Duodenal mucosa (tissue), 2 donors: ENCODE measurements around the gene SLC35B1.

Experiments used
- H3K27ac ChIP-seq: one replicate; pipeline ENCODE4 v1.7.0; 2013; ENCODE audit warnings: low read depth, low read length
- H3K27me3 ChIP-seq, 2 donors: one replicate each; pipeline ENCODE4 v1.7.0; 2013; ENCODE audit warnings: low read length in 2 of 2, control low read depth in 1 of 2; ENCODE audit not compliant: insufficient read depth in 2 of 2, control insufficient read depth in 1 of 2
- H3K36me3 ChIP-seq, 2 donors: one replicate each; pipeline ENCODE4 v1.7.0; 2013; ENCODE audit warnings: low read length in 2 of 2, control low read depth in 1 of 2; ENCODE audit not compliant: insufficient read depth in 2 of 2, control insufficient read depth in 1 of 2
- H3K4me1 ChIP-seq, 2 donors: one replicate each; pipeline ENCODE4 v1.7.0; 2013; ENCODE audit warnings: low read length in 2 of 2, control low read depth in 1 of 2; ENCODE audit not compliant: insufficient read depth in 2 of 2, control insufficient read depth in 1 of 2
- H3K4me3 ChIP-seq, 2 donors: one replicate each; pipeline ENCODE4 v1.7.0; 2013; ENCODE audit warnings: low read length in 2 of 2, low read depth in 1 of 2
- H3K9ac ChIP-seq, 2 donors: one replicate each; pipeline ENCODE4 v1.7.0; 2013; ENCODE audit warnings: low read length in 2 of 2, low read depth in 1 of 2
- H3K9me3 ChIP-seq, 2 donors: one replicate each; pipeline ENCODE4 v1.7.0; 2013; ENCODE audit warnings: low read length in 2 of 2, control low read depth in 1 of 2; ENCODE audit not compliant: control insufficient read depth in 1 of 2

Gene SLC35B1

GRCh38 chr17:49703557-49704277 lies 4.0 kb downstream of the SLC35B1 start:
- Histone ChIP-seq H3K4me1 (peaks cover 29 to 41% of the 10 kb centered on the region in 2 donors), H3K27ac (no peak overlapping the region), H3K9ac (no peak overlapping the region), H3K9me3 (no peaks in the 10 kb centered on the region), H3K36me3 (peaks cover 46 to 66% of the 10 kb centered on the region in 2 donors), H3K4me3 (no peak overlapping the region), H3K27me3 (no peaks in the 10 kb centered on the region)

DNA sequence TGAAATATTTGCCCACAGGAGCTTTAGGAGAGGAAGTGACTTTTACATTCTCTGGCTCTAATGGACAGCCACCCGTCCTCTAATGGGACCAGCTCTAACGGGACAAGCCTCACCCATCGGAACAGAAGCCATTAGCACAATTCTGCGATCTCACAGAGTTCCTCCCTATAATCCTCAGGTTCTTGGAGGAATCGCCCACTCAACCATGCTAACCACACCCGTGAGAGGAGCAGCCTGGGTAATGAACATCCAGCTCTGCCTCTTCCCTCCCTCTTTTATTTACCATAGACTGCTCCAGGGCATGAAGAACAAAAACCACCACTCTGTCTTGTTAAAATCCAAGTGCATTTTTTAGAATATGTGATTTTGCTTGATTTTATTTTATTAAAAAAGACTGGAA lies 6.8 kb downstream of the SLC35B1 start:
- Histone ChIP-seq H3K9ac (no peak overlapping the region), H3K27me3 (no peaks in the 10 kb centered on the region), H3K36me3 (peaks cover 46 to 64% of the 10 kb centered on the region in 2 donors), H3K27ac (no peak overlapping the region), H3K4me3 (no peak overlapping the region), H3K9me3 (no peaks in the 10 kb centered on the region), H3K4me1 (peaks cover 22 to 23% of the 10 kb centered on the region in 2 donors)

- Histone ChIP-seq H3K36me3 (peaks cover 38 to 55% of the 10 kb centered on the region in 2 donors), H3K9ac (no peak overlapping the region), H3K27ac (no peak overlapping the region), H3K9me3 (no peaks in the 10 kb centered on the region), H3K4me3 (no peak overlapping the region), H3K27me3 (no peaks in the 10 kb centered on the region), H3K4me1 (peaks cover 15% of the 10 kb centered on the region in 2 donors)
Observed at GRCh38 chr17:49699966-49700575, 7.7 kb downstream of the SLC35B1 start.

- no peaks in the 10 kb centered on the region for H3K9me3 ChIP-seq
- H3K9ac ChIP-seq: no peak overlapping the region
- H3K27me3 ChIP-seq: no peaks in the 10 kb centered on the region
- H3K27ac ChIP-seq: no peak overlapping the region
- no peak overlapping the region for H3K4me3 ChIP-seq
- H3K4me1 ChIP-seq: peaks cover 0 to 5% of the 10 kb centered on the region in 2 donors
- H3K36me3 ChIP-seq: peaks cover 18 to 34% of the 10 kb centered on the region in 2 donors
Observed at GRCh38 chr17:49698005-49698404, 9.8 kb downstream of the SLC35B1 start.

GRCh38 chr17:49696233-49696761 lies 11.5 kb downstream of the SLC35B1 start:
- Histone ChIP-seq H3K36me3 (peaks cover 13 to 19% of the 10 kb centered on the region in 2 donors), H3K9me3 (no peaks in the 10 kb centered on the region), H3K27me3 (peaks cover 0 to 2% of the 10 kb centered on the region in 2 donors), H3K9ac (no peak overlapping the region), H3K4me3 (no peak overlapping the region), H3K4me1 (peaks cover 0 to 5% of the 10 kb centered on the region in 2 donors), H3K27ac (no peak overlapping the region)

DNA sequence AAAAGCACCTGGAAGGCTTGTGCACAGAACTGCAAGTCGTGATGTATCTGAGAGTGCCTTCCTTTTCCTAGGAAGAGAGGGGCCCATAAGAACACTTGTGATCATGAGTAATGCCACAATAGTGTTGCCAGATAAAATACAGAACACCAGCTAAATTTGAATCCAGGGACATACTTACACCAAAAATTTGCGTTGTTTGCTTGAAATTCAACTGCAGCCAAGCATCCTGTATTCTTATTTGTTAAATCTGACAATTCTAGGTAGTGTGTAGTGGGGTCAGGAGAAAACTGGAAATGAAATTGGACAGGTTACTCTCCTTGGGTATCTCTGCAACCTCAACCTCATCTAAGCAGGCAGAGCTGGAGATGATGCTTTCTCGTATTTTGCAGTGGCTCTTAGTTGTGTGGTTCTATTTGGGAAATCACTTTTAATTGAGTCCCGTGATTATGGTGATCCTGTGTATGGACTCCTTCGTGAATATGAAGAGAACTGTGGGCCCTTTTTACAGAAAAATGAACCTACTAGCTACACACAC lies 12.0 kb downstream of the SLC35B1 start:
- Histone ChIP-seq H3K27me3 (peaks cover 0 to 2% of the 10 kb centered on the region in 2 donors), H3K9me3 (no peaks in the 10 kb centered on the region), H3K4me3 (no peak overlapping the region), H3K27ac (no peak overlapping the region), H3K4me1 (peaks cover 0 to 5% of the 10 kb centered on the region in 2 donors), H3K9ac (no peak overlapping the region), H3K36me3 (peaks cover 8 to 14% of the 10 kb centered on the region in 2 donors)

- H3K9ac ChIP-seq: no peak overlapping the region
- no peak overlapping the region for H3K27ac ChIP-seq
- H3K9me3 ChIP-seq: no peaks in the 10 kb centered on the region
- no peak overlapping the region for H3K4me3 ChIP-seq
- H3K4me1 ChIP-seq: peaks cover 0 to 5% of the 10 kb centered on the region in 2 donors
- peaks cover 0 to 2% of the 10 kb centered on the region in 2 donors for H3K27me3 ChIP-seq
- peaks cover under 1 to 7% of the 10 kb centered on the region in 2 donors for H3K36me3 ChIP-seq
Observed at GRCh38 chr17:49694847-49695697, 12.7 kb downstream of the SLC35B1 start.

- Histone ChIP-seq H3K4me3 (no peak overlapping the region), H3K9ac (no peak overlapping the region), H3K9me3 (no peaks in the 10 kb centered on the region), H3K27me3 (peaks cover 0 to 2% of the 10 kb centered on the region in 2 donors), H3K4me1 (peaks cover 0 to 8% of the 10 kb centered on the region in 2 donors), H3K36me3 (no peaks in the 10 kb centered on the region), H3K27ac (no peak overlapping the region)
Observed at GRCh38 chr17:49692751-49693150, 15.0 kb downstream of the SLC35B1 start.

- Histone ChIP-seq H3K27me3 (peaks cover 0 to 2% of the 10 kb centered on the region in 2 donors), H3K4me1 (peaks cover 0 to 8% of the 10 kb centered on the region in 2 donors), H3K36me3 (no peaks in the 10 kb centered on the region), H3K9ac (no peak overlapping the region), H3K9me3 (no peaks in the 10 kb centered on the region), H3K4me3 (no peak overlapping the region), H3K27ac (peak overlapping the region; percentile 26)
Observed at GRCh38 chr17:49691677-49692191, 16.0 kb downstream of the SLC35B1 start.
